HG02642 (cell line): ENCODE results near the gene CHST10.
"Not testable (repeated sequence)": the region's sequence is repeated elsewhere in the genome, so short reads cannot be mapped to it uniquely, and the experiment has no call there.

Source experiments
- ATAC-seq: cut with Tn5 transposase; IDR thresholded peaks from one replicate; pipeline ENCODE4 v1.9.1; 2021; ENCODE audit warnings: mild to moderate bottlenecking; ENCODE audit not compliant: unreplicated experiment, poor library complexity

Gene CHST10

GRCh38 chr2:100416935-100417710, at the start of gene CHST10:
Gene CHST10 (minus strand): TSS chr2:100417668. CDS start chr2:100406675, 10,993 bp downstream.
- ATAC-seq, result peak; percentile 93

- no peak for ATAC-seq
Observed at GRCh38 chr2:100460904-100461530, 43.5 kb upstream of the CHST10 start.

GRCh38 chr2:100456357-100456756, 38.9 kb upstream of the CHST10 start:
- not testable (repeated sequence) for ATAC-seq

GRCh38 chr2:100453853-100454252, 36.4 kb upstream of the CHST10 start:
- no peak for ATAC-seq

- no peak for ATAC-seq
Observed at GRCh38 chr2:100451734-100452133, 34.3 kb upstream of the CHST10 start.

- no peak for ATAC-seq
Observed at GRCh38 chr2:100451092-100451491, 33.6 kb upstream of the CHST10 start.

GRCh38 chr2:100446696-100447095, 29.2 kb upstream of the CHST10 start:
- no peak for ATAC-seq

- ATAC-seq, result no peak
Observed at GRCh38 chr2:100437751-100438150, 20.3 kb upstream of the CHST10 start.

GRCh38 chr2:100429726-100430125, 12.3 kb upstream of the CHST10 start:
- ATAC-seq, result no peak

GRCh38 chr2:100427627-100428258, 10.3 kb upstream of the CHST10 start:
- no peak for ATAC-seq

GRCh38 chr2:100427111-100427510, 9.6 kb upstream of the CHST10 start:
- no peak for ATAC-seq

GRCh38 chr2:100426384-100426720, 8.9 kb upstream of the CHST10 start:
- ATAC-seq, result no peak

- ATAC-seq, result no peak
Observed at GRCh38 chr2:100425573-100426383, 8.3 kb upstream of the CHST10 start.

- no peak for ATAC-seq
Observed at GRCh38 chr2:100425107-100425506, 7.6 kb upstream of the CHST10 start.

- ATAC-seq, result no peak
Observed at GRCh38 chr2:100424277-100424875, 6.9 kb upstream of the CHST10 start.

- ATAC-seq, result no peak
Observed at GRCh38 chr2:100423631-100424030, 6.2 kb upstream of the CHST10 start.

GRCh38 chr2:100422320-100423055, 5.0 kb upstream of the CHST10 start:
- ATAC-seq, result no peak

- no peak for ATAC-seq
Observed at GRCh38 chr2:100419915-100420314, 2.4 kb upstream of the CHST10 start.

- ATAC-seq, result no peak
Observed at GRCh38 chr2:100418406-100418962, 1.0 kb upstream of the CHST10 start.
